Measurements from ENCODE around the gene KCNN3. TPM values are rescaled to one million over a fixed set of nuclear protein-coding genes. Genes with fewer than 3 reads are reported as not detected.

KCNN3 gene
- total and polyA plus RNA-seq, 2 donors, result 1.5 to 16.6 TPM

DNA sequence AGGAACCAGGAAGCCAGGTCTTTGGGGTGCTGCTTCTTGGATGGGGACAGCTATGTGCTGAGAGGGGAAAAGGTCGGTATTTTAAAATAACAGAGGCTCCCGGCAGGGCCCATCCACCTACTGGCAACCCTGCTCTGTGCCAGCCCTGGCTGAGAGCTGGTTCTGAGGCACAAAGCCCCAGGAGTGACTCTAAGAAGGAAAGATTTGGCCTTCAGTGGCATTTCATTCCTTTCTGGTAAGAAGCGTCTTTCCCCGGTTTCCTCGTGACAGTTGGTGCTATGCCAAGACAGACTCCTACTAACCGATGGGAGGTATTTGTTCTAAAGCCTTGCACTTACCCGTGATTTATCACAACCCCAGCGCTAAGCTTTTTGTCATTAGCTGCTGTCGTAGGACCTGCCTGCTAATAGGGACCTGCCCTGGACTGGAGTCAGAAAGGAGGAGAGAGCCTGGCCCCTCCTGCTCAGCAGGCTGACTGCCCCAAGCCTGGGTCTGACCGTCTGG, 139.0 kb downstream of the KCNN3 start:
- no peak overlapping the region for H3K4me3 ChIP-seq (ENCODE audit: low read depth, low read length)
- DNase-seq (ENCODE audit: extremely low spot score), result no peak
- no peaks in the 10 kb centered on the region for H3K36me3 ChIP-seq (ENCODE audit: insufficient read depth)
- no peak overlapping the region for H3K27ac ChIP-seq (ENCODE audit: low read depth)
- 28% methylated on average over 10 of the region's 10 CpGs for WGBS
- H3K4me1 ChIP-seq (ENCODE audit: insufficient read depth), result no peaks in the 10 kb centered on the region

DNA sequence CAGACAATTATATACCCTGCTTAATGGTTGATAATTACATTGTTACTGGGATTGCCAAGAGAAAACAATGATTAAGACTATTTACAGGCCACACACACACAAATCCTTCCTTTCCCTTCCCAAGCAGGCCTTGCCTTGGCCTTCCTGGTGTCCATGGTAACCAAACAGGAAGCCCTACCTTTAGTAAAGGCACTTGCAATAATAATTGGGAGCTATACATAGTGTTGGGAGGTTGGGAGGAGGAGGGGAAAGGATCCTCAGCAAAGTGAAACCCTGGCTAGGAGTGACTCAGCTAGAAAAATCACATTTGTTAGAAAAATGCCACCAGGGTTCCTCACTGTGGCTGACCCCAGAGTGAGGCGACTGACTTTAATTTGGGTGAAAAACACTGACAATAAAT, 139.8 kb downstream of the KCNN3 start:
- no peaks in the 10 kb centered on the region for H3K36me3 ChIP-seq (ENCODE audit: insufficient read depth)
- H3K4me3 ChIP-seq (ENCODE audit: low read depth, low read length), result no peak overlapping the region
- no peak overlapping the region for H3K27ac ChIP-seq (ENCODE audit: low read depth)
- no peak for DNase-seq (ENCODE audit: extremely low spot score)
- 75% methylated on average over 1 of the region's 1 CpG for WGBS
- H3K4me1 ChIP-seq (ENCODE audit: insufficient read depth), result no peaks in the 10 kb centered on the region

DNA sequence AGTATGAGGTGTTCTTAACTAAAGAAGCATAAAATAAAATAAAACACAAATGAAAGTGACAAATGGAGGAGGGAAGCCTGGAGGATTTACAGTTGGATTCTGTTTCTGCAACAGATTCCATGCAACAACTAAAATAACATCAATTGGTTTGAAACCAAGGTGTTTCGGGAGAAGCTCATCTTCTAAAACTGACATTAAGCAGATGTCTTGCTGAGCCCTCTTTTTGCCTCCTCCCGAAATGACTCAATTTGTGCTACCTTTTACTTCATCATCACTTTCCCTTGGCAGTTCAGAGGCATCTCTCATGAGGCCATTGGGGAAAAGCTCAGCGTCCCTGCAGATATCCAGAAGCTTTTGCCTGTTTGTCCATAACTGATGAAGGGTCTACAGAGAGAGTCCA, 140.5 kb downstream of the KCNN3 start:
- no peak for DNase-seq (ENCODE audit: extremely low spot score)
- no peaks in the 10 kb centered on the region for H3K4me1 ChIP-seq (ENCODE audit: insufficient read depth)
- 73% methylated on average over 3 of the region's 3 CpGs for WGBS
- H3K36me3 ChIP-seq (ENCODE audit: insufficient read depth), result no peaks in the 10 kb centered on the region
- no peak overlapping the region for H3K27ac ChIP-seq (ENCODE audit: low read depth)
- no peak overlapping the region for H3K4me3 ChIP-seq (ENCODE audit: low read depth, low read length)

DNA sequence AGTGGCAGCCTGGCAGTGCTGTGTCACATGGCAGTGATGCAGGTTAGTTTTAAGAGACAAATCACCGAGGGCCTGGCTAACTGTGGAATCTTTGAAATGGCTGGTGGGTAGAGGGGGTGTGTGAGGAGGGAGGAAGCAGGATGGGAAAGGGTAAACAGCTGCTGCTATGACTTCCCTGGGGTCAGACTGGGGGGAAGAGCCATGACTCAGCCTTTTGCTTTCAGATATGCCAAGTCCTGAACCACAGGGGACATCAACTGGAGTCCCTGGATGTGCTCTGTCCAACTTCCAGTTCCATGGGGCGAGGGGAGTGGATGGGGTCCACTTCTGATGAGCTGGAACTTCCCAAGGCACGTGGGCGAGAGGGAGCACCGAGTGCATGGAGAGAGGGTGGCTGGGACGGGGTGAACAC, 141.0 kb downstream of the KCNN3 start:
- DNase-seq (ENCODE audit: extremely low spot score), result no peak
- H3K4me1 ChIP-seq (ENCODE audit: insufficient read depth), result no peaks in the 10 kb centered on the region
- 78% methylated on average over 6 of the region's 6 CpGs for WGBS
- H3K4me3 ChIP-seq (ENCODE audit: low read depth, low read length), result no peak overlapping the region
- H3K36me3 ChIP-seq (ENCODE audit: insufficient read depth), result no peaks in the 10 kb centered on the region
- H3K27ac ChIP-seq (ENCODE audit: low read depth), result no peak overlapping the region

DNA sequence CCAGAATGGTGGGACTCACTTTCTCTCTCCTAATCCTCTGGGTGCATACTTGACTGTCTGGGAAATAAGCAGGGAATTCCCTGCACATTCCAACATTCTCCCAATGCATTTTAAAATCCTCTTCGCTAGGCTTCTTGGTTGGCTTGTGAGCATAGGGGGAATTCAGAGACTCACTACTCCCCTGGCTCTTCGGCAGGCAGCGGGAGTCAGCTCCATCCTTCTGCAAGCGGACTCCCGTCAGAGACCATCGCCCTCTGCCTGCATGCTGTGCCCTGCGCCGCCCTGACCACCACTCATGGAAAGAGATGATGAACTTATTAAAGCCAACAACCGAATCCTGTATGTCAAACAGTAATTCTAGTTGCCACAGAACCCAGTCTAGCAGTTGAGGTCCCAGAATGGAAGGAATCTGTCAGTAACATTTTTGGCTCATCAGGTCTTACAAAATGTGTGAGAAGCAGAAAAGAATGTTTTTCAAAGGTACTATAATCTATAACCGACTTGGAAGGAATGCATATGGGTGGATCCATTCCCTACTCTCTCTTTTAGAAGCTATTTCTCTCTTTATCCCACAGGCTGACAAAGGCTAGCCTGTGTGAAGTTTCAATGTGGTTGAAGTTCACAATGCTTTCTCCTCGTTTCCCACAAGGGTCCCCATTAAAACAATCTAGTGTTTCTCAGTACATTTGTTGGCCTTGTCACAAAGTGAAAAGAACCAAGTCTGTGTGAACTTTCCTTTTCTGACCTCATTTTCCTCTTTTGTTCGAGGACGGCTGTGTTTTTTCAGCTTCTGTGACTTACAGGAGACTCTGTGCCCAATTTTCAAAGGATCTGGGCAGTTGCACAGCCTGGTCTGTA, 143.0 kb downstream of the KCNN3 start:
- H3K27ac ChIP-seq (ENCODE audit: low read depth), result no peak overlapping the region
- no peaks in the 10 kb centered on the region for H3K4me1 ChIP-seq (ENCODE audit: insufficient read depth)
- WGBS, result 84% methylated on average over 13 of the region's 13 CpGs
- H3K36me3 ChIP-seq (ENCODE audit: insufficient read depth), result no peaks in the 10 kb centered on the region
- H3K4me3 ChIP-seq (ENCODE audit: low read depth, low read length), result no peak overlapping the region
- no peak for DNase-seq (ENCODE audit: extremely low spot score)

DNA sequence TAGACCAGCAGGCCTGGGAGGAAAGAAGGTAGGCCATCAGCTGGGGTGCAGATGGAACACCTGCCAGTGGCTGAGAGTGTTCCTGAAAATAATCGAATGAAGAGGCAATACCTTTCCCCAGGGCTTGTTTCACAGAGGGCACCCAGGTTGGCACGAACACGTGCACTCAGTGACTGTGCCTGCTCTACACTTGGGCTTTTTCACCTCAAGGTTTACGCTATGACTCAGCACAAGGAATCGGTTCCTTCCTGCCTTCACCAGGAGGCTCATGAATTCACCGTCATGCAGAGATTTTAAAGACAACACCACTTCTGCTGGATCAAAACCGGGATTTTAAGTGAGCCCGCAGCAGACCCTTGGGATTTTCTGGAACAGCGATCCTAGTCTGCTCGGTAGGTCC, 143.6 kb downstream of the KCNN3 start:
- no peaks in the 10 kb centered on the region for H3K4me1 ChIP-seq (ENCODE audit: insufficient read depth)
- no peak overlapping the region for H3K4me3 ChIP-seq (ENCODE audit: low read depth, low read length)
- 68% methylated on average over 10 of the region's 10 CpGs for WGBS
- no peaks in the 10 kb centered on the region for H3K36me3 ChIP-seq (ENCODE audit: insufficient read depth)
- H3K27ac ChIP-seq (ENCODE audit: low read depth), result no peak overlapping the region
- DNase-seq (ENCODE audit: extremely low spot score), result no peak

DNA sequence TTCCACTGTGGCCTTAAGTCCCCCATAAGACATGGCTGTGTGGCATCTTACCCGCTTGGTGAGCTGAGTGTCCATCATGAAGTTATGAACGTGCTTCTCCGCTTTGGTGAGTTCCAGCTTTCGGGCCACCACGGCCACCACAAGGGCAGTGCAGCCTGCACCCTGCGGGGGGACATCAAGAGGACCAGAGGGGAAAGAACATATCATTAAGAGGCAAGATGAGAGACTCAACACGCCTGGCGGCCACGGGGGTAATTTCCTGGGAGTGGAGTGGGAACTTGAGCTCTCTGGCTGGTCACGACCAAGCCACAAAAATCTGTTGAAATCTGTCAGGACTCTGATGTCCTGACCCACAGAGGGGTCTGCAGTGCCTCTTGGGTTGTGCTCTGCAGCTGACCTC, 144.2 kb downstream of the KCNN3 start:
- Histone ChIP-seq H3K36me3 (ENCODE audit: insufficient read depth) (no peaks in the 10 kb centered on the region), H3K4me3 (ENCODE audit: low read depth, low read length) (no peak overlapping the region), H3K4me1 (ENCODE audit: insufficient read depth) (no peaks in the 10 kb centered on the region), H3K27ac (ENCODE audit: low read depth) (no peak overlapping the region)
- WGBS, result 94% methylated on average over 10 of the region's 10 CpGs
- no peak for DNase-seq (ENCODE audit: extremely low spot score)

DNA sequence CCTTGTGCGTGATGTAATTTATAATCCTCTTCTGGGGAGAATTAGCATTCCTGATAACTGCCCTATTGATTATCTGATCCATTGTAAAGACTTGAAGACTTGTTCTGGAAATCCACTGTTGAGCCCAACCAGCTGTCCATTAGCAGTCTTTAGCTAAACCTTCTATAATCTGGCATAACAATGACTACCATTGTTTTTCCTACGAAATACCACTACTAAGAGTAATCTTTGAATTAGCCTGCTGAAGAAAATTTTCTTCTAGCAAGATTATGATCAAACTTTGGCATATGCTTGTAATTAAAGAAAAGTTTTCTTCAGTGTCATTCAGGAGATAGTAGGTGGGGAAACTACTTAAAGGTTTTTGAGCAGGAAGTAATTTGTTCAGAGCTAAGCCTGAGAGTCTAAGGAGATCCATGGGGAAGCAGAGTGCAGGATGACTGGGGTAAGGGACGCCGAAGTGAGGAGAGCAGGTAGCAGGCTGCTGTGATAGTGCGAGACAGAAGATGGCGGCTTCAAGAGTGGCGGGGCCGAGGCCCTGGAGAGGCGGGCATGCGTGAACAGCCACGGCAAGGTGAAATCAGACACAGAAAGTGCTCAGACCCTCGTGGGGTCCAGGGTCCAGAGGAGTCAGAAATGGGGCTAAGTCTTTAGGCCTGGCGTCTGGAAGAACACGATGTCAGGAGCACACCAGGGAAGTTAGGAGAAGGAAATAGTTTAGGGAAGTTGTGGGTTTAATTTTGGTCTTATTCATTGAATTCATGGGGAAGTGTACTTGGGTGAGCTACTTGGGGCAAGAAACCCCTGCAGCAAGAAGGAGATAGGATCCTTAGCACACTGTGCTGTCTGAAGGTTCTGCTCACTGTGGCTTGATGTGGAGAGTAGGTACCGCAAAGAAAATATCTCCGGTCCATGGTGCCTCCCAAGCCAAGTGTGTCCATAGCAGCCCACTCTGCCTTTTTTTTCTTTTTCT, 149.5 kb downstream of the KCNN3 start:
- H3K4me3 ChIP-seq (ENCODE audit: low read depth, low read length), result no peak overlapping the region
- WGBS, result 90% methylated on average over 16 of the region's 16 CpGs
- H3K36me3 ChIP-seq (ENCODE audit: insufficient read depth), result no peaks in the 10 kb centered on the region
- no peak overlapping the region for H3K27ac ChIP-seq (ENCODE audit: low read depth)
- DNase-seq (ENCODE audit: extremely low spot score), result no peak
- H3K4me1 ChIP-seq (ENCODE audit: insufficient read depth), result no peaks in the 10 kb centered on the region

DNA sequence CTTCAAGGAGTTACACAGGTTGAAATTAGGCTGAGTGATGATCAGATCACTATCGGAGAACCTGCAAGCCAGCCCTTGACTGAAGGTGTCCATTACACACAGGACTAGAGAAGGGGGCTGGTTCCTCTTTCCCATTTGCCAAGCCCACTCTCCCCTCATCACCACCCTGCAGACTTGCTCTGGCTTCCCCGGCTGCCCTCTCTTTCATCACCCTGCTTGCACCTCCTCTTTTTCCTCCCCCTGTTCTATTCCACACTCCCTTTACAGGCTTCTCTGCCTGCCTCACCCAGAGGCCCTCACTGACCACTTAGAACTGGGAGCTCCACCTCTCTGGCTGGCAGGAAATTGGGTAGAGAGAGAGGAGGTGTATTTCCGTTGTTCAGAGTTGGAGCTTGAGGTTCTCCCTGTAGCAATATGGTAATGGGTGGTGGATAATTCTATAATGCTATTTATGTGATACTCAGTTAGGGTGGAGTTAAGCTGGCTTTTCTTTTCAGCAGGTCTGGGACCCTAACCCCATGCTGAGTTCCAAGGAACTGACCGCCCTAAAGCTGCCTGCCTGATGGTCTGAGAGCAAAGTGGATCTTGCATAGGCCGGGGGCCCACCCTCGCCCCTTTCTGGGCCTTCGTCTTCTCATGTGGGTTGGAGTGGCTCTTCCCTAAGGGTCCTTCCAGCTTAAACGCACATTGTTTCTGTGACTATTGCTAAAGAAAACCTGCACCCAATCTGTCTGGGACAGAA, 150.3 kb downstream of the KCNN3 start:
- no peaks in the 10 kb centered on the region for H3K36me3 ChIP-seq (ENCODE audit: insufficient read depth)
- 91% methylated on average over 8 of the region's 8 CpGs for WGBS

DNA sequence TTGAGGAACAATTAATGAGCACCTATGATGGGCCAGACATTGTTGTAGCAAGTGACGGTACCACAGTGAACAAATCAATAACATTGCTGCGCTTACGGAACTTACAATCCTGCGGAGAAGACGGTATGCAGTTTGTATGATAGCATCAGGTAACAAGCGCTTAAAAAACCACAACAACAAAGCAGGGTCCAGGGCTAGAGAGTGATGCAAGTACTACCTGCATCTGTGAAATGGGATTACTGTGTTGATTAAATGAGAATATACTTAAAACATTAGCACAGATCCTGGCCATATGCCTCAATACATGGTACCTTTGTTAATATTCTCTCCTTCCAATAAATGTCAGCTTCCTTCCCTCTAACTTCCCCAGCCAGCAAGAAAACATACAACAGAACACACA, 151.5 kb downstream of the KCNN3 start:
- Histone ChIP-seq H3K4me3 (ENCODE audit: low read depth, low read length) (no peak overlapping the region), H3K27ac (ENCODE audit: low read depth) (no peak overlapping the region), H3K4me1 (ENCODE audit: insufficient read depth) (no peaks in the 10 kb centered on the region), H3K36me3 (ENCODE audit: insufficient read depth) (no peaks in the 10 kb centered on the region)
- 95% methylated on average over 6 of the region's 6 CpGs for WGBS
- DNase-seq (ENCODE audit: extremely low spot score), result no peak

More for the DNA sequence above, 150.3 kb downstream of the KCNN3 start:
- Histone ChIP-seq H3K27ac (ENCODE audit: low read depth) (no peak overlapping the region), H3K4me1 (ENCODE audit: insufficient read depth) (no peaks in the 10 kb centered on the region), H3K4me3 (ENCODE audit: low read depth, low read length) (no peak overlapping the region)
- no peak for DNase-seq (ENCODE audit: extremely low spot score)

DNA sequence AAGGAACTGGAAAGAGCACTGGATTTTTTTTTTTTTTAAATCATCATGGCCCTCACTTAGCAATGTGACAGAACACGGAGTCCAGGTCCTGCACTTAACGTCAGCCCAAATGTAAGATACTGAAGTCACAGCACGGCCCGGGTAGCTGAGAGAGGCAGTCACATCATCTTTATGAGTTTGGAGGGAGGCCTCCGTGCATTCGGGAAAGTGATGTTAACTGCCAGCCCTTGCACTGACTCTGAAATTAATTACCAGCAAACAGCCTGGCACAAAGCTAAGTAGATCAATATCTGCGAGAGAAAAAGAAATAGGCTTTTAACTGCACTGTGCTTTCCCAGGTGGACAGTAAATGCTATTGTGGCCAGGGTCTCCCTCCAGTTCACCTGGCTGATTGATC, 152.6 kb downstream of the KCNN3 start:
- no peaks in the 10 kb centered on the region for H3K36me3 ChIP-seq (ENCODE audit: insufficient read depth)
- DNase-seq (ENCODE audit: extremely low spot score), result no peak
- H3K27ac ChIP-seq (ENCODE audit: low read depth), result no peak overlapping the region
- H3K4me3 ChIP-seq (ENCODE audit: low read depth, low read length), result no peak overlapping the region
- H3K4me1 ChIP-seq (ENCODE audit: insufficient read depth), result no peaks in the 10 kb centered on the region
- 56% methylated on average over 7 of the region's 7 CpGs for WGBS

DNA sequence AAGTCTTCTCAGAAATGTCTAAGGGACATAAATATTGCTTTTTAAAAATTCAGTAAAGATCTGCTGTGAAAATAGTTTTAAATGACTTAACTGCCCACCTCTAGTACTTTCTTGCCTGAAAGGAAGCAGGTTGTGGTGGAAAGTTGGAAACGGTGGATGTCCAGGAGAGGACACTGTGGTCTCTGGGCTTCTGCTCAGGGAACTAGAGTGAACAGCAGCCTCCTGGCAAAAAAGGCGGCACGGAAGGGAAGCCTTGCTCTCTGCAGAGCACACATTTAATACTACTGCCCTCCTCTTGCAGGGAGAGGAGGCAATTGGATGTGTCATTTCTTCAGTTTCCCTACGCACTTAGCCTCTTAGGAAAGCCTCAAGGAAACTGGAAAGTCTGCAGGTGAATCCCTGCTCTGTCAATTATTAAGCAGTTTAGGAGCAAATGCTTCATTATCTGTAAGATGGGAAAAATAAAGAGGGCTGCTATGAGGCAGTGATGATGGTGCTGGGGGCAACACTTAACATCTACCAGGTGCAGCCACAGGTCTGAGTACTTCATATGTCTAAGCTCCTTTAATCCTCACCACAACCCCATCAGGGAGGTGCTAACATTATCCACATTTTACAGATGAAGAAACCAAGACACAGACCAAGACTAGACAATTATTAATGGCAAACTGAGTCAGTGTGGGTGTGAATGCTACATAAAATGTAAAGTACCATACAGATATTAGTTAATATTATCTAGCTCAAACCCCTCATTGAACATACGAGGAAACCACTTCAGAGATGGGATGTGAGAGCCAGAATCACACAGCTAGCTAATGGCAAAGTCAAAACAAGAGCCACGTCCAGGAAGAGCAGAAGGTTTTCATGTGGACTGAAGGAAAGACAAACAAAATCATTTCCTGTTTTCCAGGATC, 153.2 kb downstream of the KCNN3 start:
- WGBS, result 44% methylated on average over 6 of the region's 6 CpGs
- no peaks in the 10 kb centered on the region for H3K36me3 ChIP-seq (ENCODE audit: insufficient read depth)

More for the DNA sequence above, 153.2 kb downstream of the KCNN3 start:
- DNase-seq (ENCODE audit: extremely low spot score), result no peak
- no peak overlapping the region for H3K4me3 ChIP-seq (ENCODE audit: low read depth, low read length)
- H3K27ac ChIP-seq (ENCODE audit: low read depth), result no peak overlapping the region
- H3K4me1 ChIP-seq (ENCODE audit: insufficient read depth), result no peaks in the 10 kb centered on the region
